Cardiac muscle cell (in vitro differentiated cells and primary cell): Measurements from ENCODE around the gene VTI1A. TPM values are rescaled to one million over a fixed set of nuclear protein-coding genes. Genes with fewer than 3 reads are reported as not detected.

Experiments used
- DNase-seq, 2 donors: peaks; one replicate each; pipeline versions ENCODE4 v3.0.0 to v3.0.0-alpha.2; 2010 to 2017; ENCODE audit warnings: low read depth in 1 of 2, low spot score in 1 of 2
- H3K27ac ChIP-seq: fragments of 200-600 bp; sonication (generic); 2 replicates; pipeline ENCODE4 v1.5.1; 2016
- H3K27me3 ChIP-seq: fragments of 200-600 bp; sonication (generic); 2 replicates; pipeline ENCODE4 v1.6.0; 2016; ENCODE audit warnings: control low read depth
- H3K36me3 ChIP-seq: fragments of 200-600 bp; sonication (generic); 2 replicates; pipeline ENCODE4 v1.5.1; 2016; ENCODE audit warnings: control low read depth
- H3K4me1 ChIP-seq: fragments of 200-600 bp; sonication (generic); 2 replicates; pipeline ENCODE4 v1.8.1; 2017; ENCODE audit warnings: low read depth, mild to moderate bottlenecking, mixed run types
- H3K4me3 ChIP-seq: fragments of 200-600 bp; sonication (generic); 2 replicates; pipeline ENCODE4 v1.5.1; 2016; ENCODE audit warnings: mild to moderate bottlenecking
- H3K9me3 ChIP-seq: fragments of 200-600 bp; sonication (generic); 2 replicates; pipeline ENCODE4 v1.5.1; 2017; ENCODE audit warnings: low read depth, mild to moderate bottlenecking, control low read depth
- polyA plus RNA-seq: library from polyadenylated mRNA; unstranded; fragments of >200 nt; fragmentation: Nextera tagmentation; extraction: Ambion mirVana; gene quantifications from 2 replicates; pipeline ENCODE4 v1.2.1, GENCODE V29; 2016
- total RNA-seq: library from RNA; depleted of rRNA; stranded (reverse); fragments of >200 nt; gene quantifications from 2 replicates; pipeline ENCODE4 v1.2.3, GENCODE V29; 2016
- TF ChIP-seq, protein P1 (sequence below): IDR thresholded peaks from 2 replicates; pipeline ENCODE4 v1.5.1; 2012; ENCODE audit warnings: low read depth, mild to moderate bottlenecking, low read length

Gene VTI1A
- total and polyA plus RNA-seq, 2 experiments from 2014 or later = 19.3 to 33.1 TPM

DNA sequence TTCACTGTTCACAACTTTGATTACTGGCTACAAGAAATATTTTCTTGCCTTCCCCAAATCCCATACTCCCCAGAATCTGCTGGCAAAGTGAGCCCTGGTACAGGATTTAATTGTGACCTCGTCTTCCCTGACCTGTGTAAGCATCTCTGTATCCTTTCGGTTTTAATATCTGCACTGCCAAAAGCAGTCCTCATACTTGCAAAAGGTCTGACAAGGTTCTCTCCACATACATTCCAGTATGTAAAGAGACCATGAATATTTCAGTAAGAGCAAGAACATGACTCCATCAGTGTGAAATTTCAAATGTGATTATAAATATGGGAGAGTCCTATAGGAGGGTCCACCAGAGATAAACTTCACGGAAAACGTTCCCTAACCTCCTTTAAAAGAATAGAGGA lies 369.0 kb downstream of the VTI1A start:
- H3K9me3 ChIP-seq = no peaks in the 10 kb centered on the region
- peaks cover 16% of the 10 kb centered on the region for H3K4me1 ChIP-seq
- no peak overlapping the region for H3K4me3 ChIP-seq
- no peak overlapping the region for H3K27ac ChIP-seq
- TF ChIP-seq, protein P1, sequence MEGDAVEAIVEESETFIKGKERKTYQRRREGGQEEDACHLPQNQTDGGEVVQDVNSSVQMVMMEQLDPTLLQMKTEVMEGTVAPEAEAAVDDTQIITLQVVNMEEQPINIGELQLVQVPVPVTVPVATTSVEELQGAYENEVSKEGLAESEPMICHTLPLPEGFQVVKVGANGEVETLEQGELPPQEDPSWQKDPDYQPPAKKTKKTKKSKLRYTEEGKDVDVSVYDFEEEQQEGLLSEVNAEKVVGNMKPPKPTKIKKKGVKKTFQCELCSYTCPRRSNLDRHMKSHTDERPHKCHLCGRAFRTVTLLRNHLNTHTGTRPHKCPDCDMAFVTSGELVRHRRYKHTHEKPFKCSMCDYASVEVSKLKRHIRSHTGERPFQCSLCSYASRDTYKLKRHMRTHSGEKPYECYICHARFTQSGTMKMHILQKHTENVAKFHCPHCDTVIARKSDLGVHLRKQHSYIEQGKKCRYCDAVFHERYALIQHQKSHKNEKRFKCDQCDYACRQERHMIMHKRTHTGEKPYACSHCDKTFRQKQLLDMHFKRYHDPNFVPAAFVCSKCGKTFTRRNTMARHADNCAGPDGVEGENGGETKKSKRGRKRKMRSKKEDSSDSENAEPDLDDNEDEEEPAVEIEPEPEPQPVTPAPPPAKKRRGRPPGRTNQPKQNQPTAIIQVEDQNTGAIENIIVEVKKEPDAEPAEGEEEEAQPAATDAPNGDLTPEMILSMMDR = no peak
- DNase-seq = peak in 1 of 2 donors; percentile 29
- no peaks in the 10 kb centered on the region for H3K27me3 ChIP-seq
- H3K36me3 ChIP-seq = no peaks in the 10 kb centered on the region

DNA sequence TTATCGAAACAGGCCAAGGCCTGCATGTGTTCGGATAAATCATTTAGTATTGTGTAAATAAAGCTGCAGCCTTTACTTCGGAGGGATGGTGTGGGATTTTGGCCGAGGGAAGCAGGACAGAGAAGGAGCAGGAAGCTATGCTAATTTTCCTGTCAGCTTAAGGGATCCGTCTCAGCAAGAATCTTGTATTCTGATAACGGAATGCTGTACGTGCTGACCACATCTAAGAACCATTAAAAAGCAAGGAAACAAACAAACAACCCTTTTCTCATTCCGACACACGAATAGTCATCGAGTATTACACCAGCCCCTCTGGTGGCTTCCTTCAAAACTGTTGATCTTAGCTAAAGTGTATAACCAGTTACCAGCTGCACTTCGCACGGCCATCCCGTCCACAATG lies 369.9 kb downstream of the VTI1A start:
- Histone ChIP-seq H3K9me3 (no peaks in the 10 kb centered on the region), H3K27me3 (no peaks in the 10 kb centered on the region), H3K36me3 (no peaks in the 10 kb centered on the region), H3K27ac (no peak overlapping the region), H3K4me1 (peaks cover 16% of the 10 kb centered on the region), H3K4me3 (no peak overlapping the region)
- TF ChIP-seq, protein P1 = no peak
- no peak for DNase-seq

DNA sequence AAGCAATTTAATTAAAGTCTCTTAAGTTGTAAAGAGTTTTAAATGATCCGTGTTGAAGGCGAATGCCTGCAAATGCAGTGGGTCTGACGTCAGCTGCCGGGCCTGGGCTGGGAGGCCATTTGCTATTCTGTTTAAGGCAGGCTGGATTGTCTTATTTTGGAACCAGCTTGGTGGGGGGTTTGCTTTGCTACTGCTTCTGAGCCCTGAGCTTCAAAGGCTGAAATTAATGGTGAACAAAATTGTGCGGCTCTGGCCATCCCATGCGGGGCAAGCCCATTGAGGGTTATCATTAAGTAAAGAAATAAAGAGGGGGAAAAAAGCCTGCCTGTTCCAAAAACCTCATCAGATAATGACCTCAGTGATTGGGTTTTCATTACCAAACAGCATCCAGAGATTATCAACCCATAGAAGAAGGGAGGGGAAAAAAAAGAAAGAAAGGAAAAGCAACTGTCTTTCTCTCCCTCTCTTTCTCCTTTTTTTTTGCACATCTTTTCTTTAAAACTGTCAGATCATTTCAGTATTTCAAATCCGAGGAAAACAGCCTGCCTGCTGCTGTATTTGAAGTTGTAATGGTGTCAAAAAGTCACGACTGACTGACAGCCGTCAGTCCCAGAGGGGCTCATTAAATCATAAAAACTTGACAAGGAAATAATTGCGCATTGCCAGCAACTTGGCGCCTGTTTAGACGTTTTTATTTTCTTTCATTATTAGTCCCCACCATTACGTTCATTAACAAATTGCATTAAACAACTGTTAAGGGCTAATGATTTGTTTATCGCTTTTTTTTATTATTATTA lies 371.2 kb downstream of the VTI1A start:
- no peak overlapping the region for H3K4me3 ChIP-seq

DNA sequence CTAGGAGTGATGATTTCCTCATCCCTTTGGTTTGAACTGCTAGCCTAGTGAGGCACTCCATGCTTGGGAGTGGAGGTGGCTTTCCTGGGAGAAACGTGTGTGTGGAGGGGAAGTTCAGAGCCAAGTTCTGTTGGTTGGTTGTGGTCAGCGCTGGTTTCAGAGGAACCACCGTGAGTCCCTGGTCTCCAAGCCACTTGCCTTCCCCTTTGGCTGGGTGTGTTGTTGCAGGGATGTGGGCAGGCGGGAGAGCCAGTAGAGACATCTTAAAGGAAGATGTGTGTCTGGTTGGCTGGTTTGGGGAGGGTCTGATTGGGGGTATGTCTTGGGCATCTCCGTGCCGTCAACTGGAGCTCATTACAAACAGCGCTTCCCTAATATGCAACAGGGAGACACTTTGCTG lies 372.2 kb downstream of the VTI1A start:
- no peak overlapping the region for H3K4me3 ChIP-seq
- no peak for DNase-seq

More for the DNA sequence above, 371.2 kb downstream of the VTI1A start:
- Histone ChIP-seq H3K9me3 (no peaks in the 10 kb centered on the region), H3K4me1 (peaks cover 8% of the 10 kb centered on the region), H3K27me3 (no peaks in the 10 kb centered on the region), H3K27ac (no peak overlapping the region), H3K36me3 (no peaks in the 10 kb centered on the region)
- TF ChIP-seq, protein P1 = no peak
- no peak for DNase-seq

DNA sequence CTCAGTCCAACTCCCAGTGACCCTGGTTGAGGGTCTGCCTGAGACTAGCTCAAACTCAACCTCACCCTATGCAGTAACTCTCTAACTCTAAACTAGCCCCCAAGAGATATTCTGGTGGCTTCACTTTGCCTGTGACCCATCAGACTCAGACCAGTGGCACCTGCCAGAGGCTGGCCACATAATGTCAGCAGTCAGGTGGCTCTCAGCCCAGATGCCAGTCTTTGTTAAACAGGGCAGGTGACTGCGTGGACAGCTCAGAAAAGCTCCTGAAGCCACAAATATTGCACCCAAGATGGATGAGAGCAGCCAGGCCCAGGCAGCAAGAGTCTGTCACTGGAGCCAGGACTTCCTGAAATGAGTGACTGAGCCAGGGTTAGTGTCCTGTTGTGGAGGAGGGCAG lies 373.3 kb downstream of the VTI1A start:
- H3K4me3 ChIP-seq = no peak overlapping the region
- no peaks in the 10 kb centered on the region for H3K27me3 ChIP-seq
- TF ChIP-seq, protein P1 = no peak
- no peaks in the 10 kb centered on the region for H3K9me3 ChIP-seq
- peaks cover 8% of the 10 kb centered on the region for H3K4me1 ChIP-seq
- DNase-seq = no peak
- H3K36me3 ChIP-seq = no peaks in the 10 kb centered on the region
- no peak overlapping the region for H3K27ac ChIP-seq

More for the DNA sequence above, 372.2 kb downstream of the VTI1A start:
- Histone ChIP-seq H3K9me3 (no peaks in the 10 kb centered on the region), H3K27me3 (no peaks in the 10 kb centered on the region), H3K4me1 (peaks cover 8% of the 10 kb centered on the region), H3K36me3 (no peaks in the 10 kb centered on the region), H3K27ac (no peak overlapping the region)
- TF ChIP-seq, protein P1 = no peak
